SU-DHL-6 (cell line): ENCODE data around the gene IQSEC2.

ENCODE experiments used
- H2AFZ ChIP-seq: fragments of 200-600 bp; sonication (generic); 2 replicates; pipeline ENCODE4 v1.6.1; 2014; ENCODE audit warnings: low read depth, mild to moderate bottlenecking, moderate library complexity, mixed read lengths, antibody characterized with exemption, low read length; ENCODE audit not compliant: severe bottlenecking
- H3F3A ChIP-seq: fragments of 200-600 bp; shearing (Covaris generic); 2 replicates; pipeline ENCODE4 v1.6.0; 2016; ENCODE audit warnings: antibody characterized with exemption, mild to moderate bottlenecking; ENCODE audit not compliant: insufficient read depth
- H3K27ac ChIP-seq: fragments of 200-600 bp; sonication (generic); 2 replicates; pipeline ENCODE4 v1.5.1; 2016; ENCODE audit warnings: low read depth, mild to moderate bottlenecking, low read length, moderate library complexity, mixed read lengths
- H3K27me3 ChIP-seq: fragments of 200-600 bp; sonication (generic), shearing (Covaris generic); 2 replicates; pipeline ENCODE4 v1.6.0; 2014; ENCODE audit warnings: mild to moderate bottlenecking, low read length
- H3K36me3 ChIP-seq: fragments of 200-600 bp; sonication (generic); 2 replicates; pipeline ENCODE4 v1.6.1; 2014; ENCODE audit warnings: mild to moderate bottlenecking, low read length, mixed read lengths
- H3K4me2 ChIP-seq: fragments of 300-600, 200-600 bp; shearing (Covaris generic), sonication (generic); 2 replicates; pipeline ENCODE4 v1.6.0; 2014; ENCODE audit warnings: low read length, low read depth, mild to moderate bottlenecking; ENCODE audit not compliant: poor library complexity, severe bottlenecking
- H3K4me3 ChIP-seq: fragments of 200-600 bp; sonication (generic); 2 replicates; pipeline ENCODE4 v1.5.1; 2014; ENCODE audit warnings: antibody characterized with exemption, low read length, mild to moderate bottlenecking, mixed read lengths; ENCODE audit not compliant: insufficient read depth, poor library complexity, severe bottlenecking
- H3K79me2 ChIP-seq: fragments of 200-600 bp; sonication (generic); 2 replicates; pipeline ENCODE4 v1.6.1; 2014; ENCODE audit warnings: mild to moderate bottlenecking, low read length, moderate library complexity; ENCODE audit not compliant: insufficient read depth
- H3K9ac ChIP-seq: fragments of 200-600 bp; sonication (generic); 2 replicates; pipeline ENCODE4 v1.7.0; 2014; ENCODE audit warnings: mild to moderate bottlenecking, low read length
- H3K9me2 ChIP-seq: fragments of 200-600 bp; sonication (generic); replicated peaks from 2 replicates; pipeline ENCODE4 v1.6.1; 2014; ENCODE audit warnings: low read length; ENCODE audit not compliant: insufficient read depth
- H3K9me3 ChIP-seq: fragments of 200-600 bp; sonication (generic); 2 replicates; pipeline ENCODE4 v1.6.1; 2014; ENCODE audit warnings: low read length, mixed read lengths; ENCODE audit not compliant: insufficient read depth
- H4K20me1 ChIP-seq: fragments of 200-600 bp; sonication (generic); 2 replicates; pipeline ENCODE4 v1.6.1; 2014; ENCODE audit warnings: low read depth, mild to moderate bottlenecking, antibody characterized with exemption, low read length, moderate library complexity, mixed read lengths
- CTCF ChIP-seq: fragments of 200-600 bp; sonication (generic); IDR thresholded peaks from one replicate; pipeline ENCODE4 v1.5.1; 2017; ENCODE audit warnings: antibody characterized with exemption, mild to moderate bottlenecking, low read length, moderate library complexity; ENCODE audit not compliant: insufficient read depth, poor library complexity, severe bottlenecking
- EZH2phosphoT487 ChIP-seq: fragments of 200-600 bp; sonication (generic), shearing (Covaris generic); conservative IDR thresholded peaks from 2 replicates; pipeline ENCODE4 v1.6.1; 2018; ENCODE audit warnings: mild to moderate bottlenecking, antibody characterized with exemption, low read length, moderate library complexity, mixed read lengths

The IQSEC2 gene

GRCh38 chrX:53254570-53255461, 26.6 kb downstream of the IQSEC2 start:
- Histone ChIP-seq H3K27me3 (no peaks in the 10 kb centered on the region), H4K20me1 (no peaks in the 10 kb centered on the region), H3K27ac (no peak overlapping the region), H3K9me3 (no peaks in the 10 kb centered on the region), H3K9me2 (no peaks in the 10 kb centered on the region), H2AFZ (no peak overlapping the region), H3K9ac (no peak overlapping the region), H3F3A (no peaks in the 10 kb centered on the region), H3K4me3 (no peak overlapping the region), H3K36me3 (no peaks in the 10 kb centered on the region), H3K4me2 (no peak overlapping the region), H3K79me2 (no peaks in the 10 kb centered on the region)
- TF ChIP-seq EZH2phosphoT487, result no peak
- TF ChIP-seq CTCF, result no peak

- TF ChIP-seq CTCF (no peak), EZH2phosphoT487 (no peak)
- Histone ChIP-seq H3K4me2 (no peak overlapping the region), H3K79me2 (no peaks in the 10 kb centered on the region), H2AFZ (no peak overlapping the region), H4K20me1 (no peaks in the 10 kb centered on the region), H3K4me3 (no peak overlapping the region), H3K36me3 (no peaks in the 10 kb centered on the region), H3K9ac (no peak overlapping the region), H3K9me3 (no peaks in the 10 kb centered on the region), H3F3A (no peaks in the 10 kb centered on the region), H3K9me2 (no peaks in the 10 kb centered on the region), H3K27ac (no peak overlapping the region), H3K27me3 (no peaks in the 10 kb centered on the region)
Observed at GRCh38 chrX:53253293-53254020, 27.9 kb downstream of the IQSEC2 start.

DNA sequence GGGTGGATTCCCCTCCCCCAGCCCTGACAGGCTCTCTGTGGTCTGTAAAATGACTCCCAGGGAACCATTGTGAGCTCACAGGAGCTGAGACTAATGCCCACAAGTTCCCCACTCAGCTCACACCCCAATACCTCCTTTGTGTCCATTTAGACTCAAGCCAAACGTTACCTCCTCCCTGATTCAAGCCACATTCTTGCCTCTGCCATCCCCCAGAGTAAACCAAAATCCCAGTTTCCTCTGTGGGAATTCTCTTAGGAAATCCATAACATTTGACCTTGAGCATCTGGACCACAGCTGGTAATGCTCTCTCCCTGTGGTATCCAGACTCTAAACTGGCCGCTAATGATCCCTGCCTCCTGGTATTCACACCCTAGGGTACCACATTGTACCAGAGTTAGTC, 30.1 kb downstream of the IQSEC2 start:
- no peak for TF ChIP-seq CTCF
- TF ChIP-seq EZH2phosphoT487, result no peak
- Histone ChIP-seq H3K79me2 (no peaks in the 10 kb centered on the region), H3K9ac (no peak overlapping the region), H4K20me1 (no peaks in the 10 kb centered on the region), H3F3A (no peaks in the 10 kb centered on the region), H3K27me3 (no peaks in the 10 kb centered on the region), H3K27ac (no peak overlapping the region), H3K36me3 (no peaks in the 10 kb centered on the region), H3K4me2 (no peak overlapping the region), H3K9me3 (no peaks in the 10 kb centered on the region), H2AFZ (no peak overlapping the region), H3K9me2 (no peaks in the 10 kb centered on the region), H3K4me3 (no peak overlapping the region)
